Liver (tissue), 9 donors: ENCODE results near the gene TAF5L. TPM values are rescaled to one million over a fixed set of nuclear protein-coding genes. Genes with fewer than 3 reads are reported as not detected.

Experiments used
- DNase-seq: peaks from one replicate; pipeline ENCODE4 v3.0.0-alpha.2; 2017; ENCODE audit warnings: low spot score
- H3K27ac ChIP-seq, 2 donors: one replicate each; pipeline ENCODE4 v1.7.0; 2013; ENCODE audit warnings: inconsistent platforms in 2 of 2, low read length in 2 of 2, control low read depth in 1 of 2, low read depth in 1 of 2, mild to moderate bottlenecking in 1 of 2
- H3K27me3 ChIP-seq, 4 donors: one replicate each; pipeline versions ENCODE4 v1.6.1 to v1.7.0; 2013; ENCODE audit warnings: low read length in 3 of 4, inconsistent platforms in 1 of 4, mild to moderate bottlenecking in 1 of 4, moderate library complexity in 1 of 4; ENCODE audit not compliant: control insufficient read depth in 4 of 4, insufficient read depth in 4 of 4
- H3K36me3 ChIP-seq, 4 donors: one replicate each; pipeline versions ENCODE4 v1.6.1 to v1.7.0; 2013; ENCODE audit warnings: low read length in 3 of 4, mild to moderate bottlenecking in 3 of 4, low read depth in 1 of 4, moderate library complexity in 1 of 4; ENCODE audit not compliant: control insufficient read depth in 4 of 4, insufficient read depth in 3 of 4
- H3K4me1 ChIP-seq, 4 donors: one replicate each; pipeline versions ENCODE4 v1.6.1 to v1.7.0; 2013; ENCODE audit warnings: low read length in 3 of 4, mild to moderate bottlenecking in 3 of 4, moderate library complexity in 1 of 4; ENCODE audit not compliant: control insufficient read depth in 4 of 4, insufficient read depth in 4 of 4
- H3K4me3 ChIP-seq, 3 donors: one replicate each; pipeline versions ENCODE4 v1.6.1 to v1.7.0; 2013; ENCODE audit warnings: low read length in 3 of 3, control low read depth in 1 of 3, low read depth in 1 of 3, mild to moderate bottlenecking in 1 of 3
- H3K9ac ChIP-seq, 2 donors: one replicate each; pipeline ENCODE4 v1.7.0; 2013; ENCODE audit warnings: low read length in 2 of 2, mild to moderate bottlenecking in 2 of 2, moderate library complexity in 2 of 2, control low read depth in 1 of 2, low read depth in 1 of 2
- H3K9me3 ChIP-seq, 4 donors: one replicate each; pipeline versions ENCODE4 v1.6.1 to v1.7.0; 2013; ENCODE audit warnings: low read length in 3 of 4; ENCODE audit not compliant: control insufficient read depth in 4 of 4
- EGR1 ChIP-seq, 2 donors: IDR thresholded peaks; 2 replicates each; pipeline ENCODE4 v1.6.1; 2016 to 2018; ENCODE audit warnings: antibody characterized with exemption in 2 of 2, low read depth in 2 of 2
- GABPA ChIP-seq, 2 donors: IDR thresholded peaks in 1 of 2; conservative IDR thresholded peaks in 1 of 2; 2 replicates each; pipeline ENCODE4 v1.6.1; 2016; ENCODE audit warnings: antibody characterized with exemption in 2 of 2, mild to moderate bottlenecking in 1 of 2, moderate library complexity in 1 of 2
- HNF4A ChIP-seq, 2 donors: conservative IDR thresholded peaks; 2 replicates each; pipeline ENCODE4 v1.6.1; 2016; ENCODE audit warnings: antibody characterized with exemption in 2 of 2, mild to moderate bottlenecking in 2 of 2
- JUND ChIP-seq, 2 donors: IDR thresholded peaks; 2 replicates each; pipeline ENCODE4 v1.6.1; 2016; ENCODE audit warnings: antibody characterized with exemption in 2 of 2
- RAD21 ChIP-seq, 2 donors: IDR thresholded peaks; 2 replicates each; pipeline ENCODE4 v1.6.1; 2016; ENCODE audit warnings: antibody characterized with exemption in 2 of 2, mild to moderate bottlenecking in 2 of 2
- RXRA ChIP-seq, 2 donors: IDR thresholded peaks; 2 replicates each; pipeline ENCODE4 v1.6.1; 2017 to 2018; ENCODE audit warnings: antibody characterized with exemption in 2 of 2, mild to moderate bottlenecking in 1 of 2
- SP1 ChIP-seq: IDR thresholded peaks from 2 replicates; pipeline ENCODE4 v1.6.1; 2018; ENCODE audit warnings: antibody characterized with exemption, mild to moderate bottlenecking
- TAF1 ChIP-seq: conservative IDR thresholded peaks from 2 replicates; pipeline ENCODE4 v1.6.1; 2016; ENCODE audit warnings: antibody characterized with exemption, mild to moderate bottlenecking
- WGBS: extraction: QIAGEN DNeasy Blood & Tissue Kit; methylation state at CpG from one replicate; pipeline ENCODE4 v1.1.7; 2013; 5-methylcytosine and 5-hydroxymethylcytosine counted together
- polyA plus RNA-seq, 2 donors: library from polyadenylated mRNA; stranded (reverse) in 1 of 2; unstranded in 1 of 2; fragments of 200-250 nt in 1 of 2; fragments of >200 nt in 1 of 2; fragmentation: Nextera tagmentation in 1 of 2; extraction: Ambion mirVana in 1 of 2; gene quantifications; one replicate each; pipeline versions ENCODE4 v1.2.1 to v1.2.3, GENCODE V29; 2013 to 2015
- total RNA-seq, 2 donors: library from RNA; depleted of rRNA; stranded (reverse); fragments of >200 nt; gene quantifications; one replicate each; pipeline ENCODE4 v1.2.3, GENCODE V29; 2014
- TF ChIP-seq, protein P1 (sequence below): IDR thresholded peaks from 2 replicates; pipeline ENCODE4 v1.6.1; 2016; ENCODE audit warnings: antibody characterized with exemption
- TF ChIP-seq, protein P2 (sequence below): IDR thresholded peaks from 2 replicates; pipeline ENCODE4 v1.6.1; 2016; ENCODE audit warnings: antibody characterized with exemption
- TF ChIP-seq, protein P3 (sequence below): fragments of 150-350 bp; IDR thresholded peaks from 2 replicates; pipeline ENCODE4 v1.5.1; 2017; ENCODE audit warnings: improper control_type of control experiment, low read depth, low read length; ENCODE audit not compliant: missing input control
- TF ChIP-seq, protein P4 (sequence below): IDR thresholded peaks from 2 replicates; pipeline ENCODE4 v1.6.1; 2016; ENCODE audit warnings: antibody characterized with exemption, mild to moderate bottlenecking
- donor health status: healthy.
- donor health status: healthy.
- donor health status: healthy.
- donor health status: healthy.
- donor health status: healthy.

Gene TAF5L
- total and polyA plus RNA-seq, 4 donors, result 1.8 to 16.2 (median 10.4) TPM

DNA sequence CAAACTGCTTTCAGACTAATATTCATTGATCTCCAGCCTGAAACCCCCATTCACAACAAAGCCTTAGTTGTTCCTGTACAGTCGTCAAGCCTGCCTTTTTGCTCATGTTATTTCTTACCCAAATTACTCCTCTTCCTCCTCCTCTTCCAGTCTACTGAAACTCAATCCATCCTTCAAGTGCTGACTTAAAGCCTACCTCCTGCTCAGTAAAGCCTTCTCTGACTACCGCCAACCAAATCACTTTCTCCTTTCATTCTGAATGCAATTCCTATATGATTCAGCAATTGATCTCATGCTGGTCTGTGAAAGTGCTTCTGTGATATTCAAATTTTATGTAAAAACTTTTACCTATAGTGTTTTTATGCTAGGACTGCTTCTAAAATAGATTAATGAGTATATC lies 18.6 kb downstream of the TAF5L start (continued):
- TF ChIP-seq GABPA (IDR thresholded peaks at IDR 0.05 in 1 of 2, conservative IDR thresholded peaks at IDR 0.05 in 1 of 2), result no peak
- no peak for TF ChIP-seq RAD21 (IDR thresholded peaks at IDR 0.05)

DNA sequence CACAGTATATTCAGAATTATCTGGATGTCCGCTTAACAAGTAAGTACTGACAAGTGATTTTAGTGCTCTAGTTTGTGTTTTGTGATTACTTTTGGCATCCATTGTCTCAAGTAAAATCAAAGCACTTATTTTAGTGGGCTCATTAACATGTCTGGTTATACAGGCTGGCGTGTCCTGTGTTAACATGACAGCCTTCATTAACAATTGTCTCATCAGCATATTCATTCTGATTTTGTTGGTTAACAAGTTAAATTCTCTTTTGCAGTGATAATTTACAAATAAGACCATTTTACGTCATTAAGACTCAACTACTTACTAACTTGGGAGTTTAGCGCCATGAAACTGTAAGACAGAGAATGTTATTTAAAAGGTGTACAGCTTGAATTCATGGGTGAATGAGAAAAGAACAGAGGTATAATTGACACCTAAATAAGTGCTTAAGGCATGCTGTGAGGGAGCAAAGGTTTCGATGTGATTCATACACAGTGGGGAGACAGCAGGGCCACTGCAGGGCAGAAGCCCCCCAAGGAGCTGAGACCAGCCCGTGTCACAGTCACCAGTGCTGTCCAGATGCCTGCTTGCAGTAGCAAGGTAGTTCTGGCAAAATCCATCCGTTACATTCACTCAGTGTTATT lies 22.4 kb downstream of the TAF5L start:
- TF ChIP-seq, protein P1, sequence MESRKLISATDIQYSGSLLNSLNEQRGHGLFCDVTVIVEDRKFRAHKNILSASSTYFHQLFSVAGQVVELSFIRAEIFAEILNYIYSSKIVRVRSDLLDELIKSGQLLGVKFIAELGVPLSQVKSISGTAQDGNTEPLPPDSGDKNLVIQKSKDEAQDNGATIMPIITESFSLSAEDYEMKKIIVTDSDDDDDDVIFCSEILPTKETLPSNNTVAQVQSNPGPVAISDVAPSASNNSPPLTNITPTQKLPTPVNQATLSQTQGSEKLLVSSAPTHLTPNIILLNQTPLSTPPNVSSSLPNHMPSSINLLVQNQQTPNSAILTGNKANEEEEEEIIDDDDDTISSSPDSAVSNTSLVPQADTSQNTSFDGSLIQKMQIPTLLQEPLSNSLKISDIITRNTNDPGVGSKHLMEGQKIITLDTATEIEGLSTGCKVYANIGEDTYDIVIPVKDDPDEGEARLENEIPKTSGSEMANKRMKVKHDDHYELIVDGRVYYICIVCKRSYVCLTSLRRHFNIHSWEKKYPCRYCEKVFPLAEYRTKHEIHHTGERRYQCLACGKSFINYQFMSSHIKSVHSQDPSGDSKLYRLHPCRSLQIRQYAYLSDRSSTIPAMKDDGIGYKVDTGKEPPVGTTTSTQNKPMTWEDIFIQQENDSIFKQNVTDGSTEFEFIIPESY, result no peak
- TF ChIP-seq RXRA (IDR thresholded peaks at IDR 0.05) (no peak), RAD21 (IDR thresholded peaks at IDR 0.05) (no peak), EGR1 (IDR thresholded peaks at IDR 0.05; ENCODE audit: low read depth in 2 of 2) (no peak), TAF1 (no peak), JUND (IDR thresholded peaks at IDR 0.05) (no peak), GABPA (IDR thresholded peaks at IDR 0.05 in 1 of 2, conservative IDR thresholded peaks at IDR 0.05 in 1 of 2) (no peak), HNF4A (conservative IDR thresholded peaks at IDR 0.05) (no peak), SP1 (no peak)
- TF ChIP-seq, protein P2, sequence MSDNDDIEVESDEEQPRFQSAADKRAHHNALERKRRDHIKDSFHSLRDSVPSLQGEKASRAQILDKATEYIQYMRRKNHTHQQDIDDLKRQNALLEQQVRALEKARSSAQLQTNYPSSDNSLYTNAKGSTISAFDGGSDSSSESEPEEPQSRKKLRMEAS, result no peak
- TF ChIP-seq, protein P3, sequence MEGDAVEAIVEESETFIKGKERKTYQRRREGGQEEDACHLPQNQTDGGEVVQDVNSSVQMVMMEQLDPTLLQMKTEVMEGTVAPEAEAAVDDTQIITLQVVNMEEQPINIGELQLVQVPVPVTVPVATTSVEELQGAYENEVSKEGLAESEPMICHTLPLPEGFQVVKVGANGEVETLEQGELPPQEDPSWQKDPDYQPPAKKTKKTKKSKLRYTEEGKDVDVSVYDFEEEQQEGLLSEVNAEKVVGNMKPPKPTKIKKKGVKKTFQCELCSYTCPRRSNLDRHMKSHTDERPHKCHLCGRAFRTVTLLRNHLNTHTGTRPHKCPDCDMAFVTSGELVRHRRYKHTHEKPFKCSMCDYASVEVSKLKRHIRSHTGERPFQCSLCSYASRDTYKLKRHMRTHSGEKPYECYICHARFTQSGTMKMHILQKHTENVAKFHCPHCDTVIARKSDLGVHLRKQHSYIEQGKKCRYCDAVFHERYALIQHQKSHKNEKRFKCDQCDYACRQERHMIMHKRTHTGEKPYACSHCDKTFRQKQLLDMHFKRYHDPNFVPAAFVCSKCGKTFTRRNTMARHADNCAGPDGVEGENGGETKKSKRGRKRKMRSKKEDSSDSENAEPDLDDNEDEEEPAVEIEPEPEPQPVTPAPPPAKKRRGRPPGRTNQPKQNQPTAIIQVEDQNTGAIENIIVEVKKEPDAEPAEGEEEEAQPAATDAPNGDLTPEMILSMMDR, result no peak
- TF ChIP-seq, protein P4, sequence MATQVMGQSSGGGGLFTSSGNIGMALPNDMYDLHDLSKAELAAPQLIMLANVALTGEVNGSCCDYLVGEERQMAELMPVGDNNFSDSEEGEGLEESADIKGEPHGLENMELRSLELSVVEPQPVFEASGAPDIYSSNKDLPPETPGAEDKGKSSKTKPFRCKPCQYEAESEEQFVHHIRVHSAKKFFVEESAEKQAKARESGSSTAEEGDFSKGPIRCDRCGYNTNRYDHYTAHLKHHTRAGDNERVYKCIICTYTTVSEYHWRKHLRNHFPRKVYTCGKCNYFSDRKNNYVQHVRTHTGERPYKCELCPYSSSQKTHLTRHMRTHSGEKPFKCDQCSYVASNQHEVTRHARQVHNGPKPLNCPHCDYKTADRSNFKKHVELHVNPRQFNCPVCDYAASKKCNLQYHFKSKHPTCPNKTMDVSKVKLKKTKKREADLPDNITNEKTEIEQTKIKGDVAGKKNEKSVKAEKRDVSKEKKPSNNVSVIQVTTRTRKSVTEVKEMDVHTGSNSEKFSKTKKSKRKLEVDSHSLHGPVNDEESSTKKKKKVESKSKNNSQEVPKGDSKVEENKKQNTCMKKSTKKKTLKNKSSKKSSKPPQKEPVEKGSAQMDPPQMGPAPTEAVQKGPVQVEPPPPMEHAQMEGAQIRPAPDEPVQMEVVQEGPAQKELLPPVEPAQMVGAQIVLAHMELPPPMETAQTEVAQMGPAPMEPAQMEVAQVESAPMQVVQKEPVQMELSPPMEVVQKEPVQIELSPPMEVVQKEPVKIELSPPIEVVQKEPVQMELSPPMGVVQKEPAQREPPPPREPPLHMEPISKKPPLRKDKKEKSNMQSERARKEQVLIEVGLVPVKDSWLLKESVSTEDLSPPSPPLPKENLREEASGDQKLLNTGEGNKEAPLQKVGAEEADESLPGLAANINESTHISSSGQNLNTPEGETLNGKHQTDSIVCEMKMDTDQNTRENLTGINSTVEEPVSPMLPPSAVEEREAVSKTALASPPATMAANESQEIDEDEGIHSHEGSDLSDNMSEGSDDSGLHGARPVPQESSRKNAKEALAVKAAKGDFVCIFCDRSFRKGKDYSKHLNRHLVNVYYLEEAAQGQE, result no peak
- no peak for DNase-seq
- Histone ChIP-seq H3K4me1 (peaks cover 0 to 2% (median 0%) of the 10 kb centered on the region in 4 donors), H3K27me3 (no peaks in the 10 kb centered on the region), H3K36me3 (peaks cover 13 to 48% (median 36%) of the 10 kb centered on the region in 4 donors), H3K9me3 (no peaks in the 10 kb centered on the region), H3K9ac (no peak overlapping the region), H3K4me3 (no peak overlapping the region), H3K27ac (no peak overlapping the region)
- 90% methylated on average over 7 of the region's 7 CpGs for WGBS
